Measurements from ENCODE around the gene POLRMT.

DNA sequence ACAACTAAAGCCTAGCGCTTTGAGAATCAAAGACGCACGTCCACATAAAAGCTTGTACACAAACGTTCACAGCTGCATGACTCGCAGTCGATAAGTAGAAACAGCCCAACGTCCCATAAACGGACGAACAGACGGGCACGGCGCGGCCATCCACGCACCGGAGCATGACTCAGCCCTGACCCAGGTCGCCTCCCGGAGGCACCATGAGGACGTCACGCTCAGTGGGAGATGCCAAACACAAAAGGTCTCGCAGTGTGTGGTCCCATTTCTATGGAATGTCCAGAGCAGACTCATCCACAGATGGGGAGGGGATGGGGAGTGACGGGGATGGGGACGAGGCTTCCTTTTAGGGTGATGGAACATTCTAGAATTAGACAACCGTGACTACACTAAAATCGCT lies 9.4 kb downstream of the POLRMT start:
- TF ChIP-seq, protein P1, sequence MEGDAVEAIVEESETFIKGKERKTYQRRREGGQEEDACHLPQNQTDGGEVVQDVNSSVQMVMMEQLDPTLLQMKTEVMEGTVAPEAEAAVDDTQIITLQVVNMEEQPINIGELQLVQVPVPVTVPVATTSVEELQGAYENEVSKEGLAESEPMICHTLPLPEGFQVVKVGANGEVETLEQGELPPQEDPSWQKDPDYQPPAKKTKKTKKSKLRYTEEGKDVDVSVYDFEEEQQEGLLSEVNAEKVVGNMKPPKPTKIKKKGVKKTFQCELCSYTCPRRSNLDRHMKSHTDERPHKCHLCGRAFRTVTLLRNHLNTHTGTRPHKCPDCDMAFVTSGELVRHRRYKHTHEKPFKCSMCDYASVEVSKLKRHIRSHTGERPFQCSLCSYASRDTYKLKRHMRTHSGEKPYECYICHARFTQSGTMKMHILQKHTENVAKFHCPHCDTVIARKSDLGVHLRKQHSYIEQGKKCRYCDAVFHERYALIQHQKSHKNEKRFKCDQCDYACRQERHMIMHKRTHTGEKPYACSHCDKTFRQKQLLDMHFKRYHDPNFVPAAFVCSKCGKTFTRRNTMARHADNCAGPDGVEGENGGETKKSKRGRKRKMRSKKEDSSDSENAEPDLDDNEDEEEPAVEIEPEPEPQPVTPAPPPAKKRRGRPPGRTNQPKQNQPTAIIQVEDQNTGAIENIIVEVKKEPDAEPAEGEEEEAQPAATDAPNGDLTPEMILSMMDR (IDR thresholded peaks at IDR 0.05) = no peak
- TF ChIP-seq POLR2A (IDR thresholded peaks at IDR 0.05) = no peak
- TF ChIP-seq POLR2AphosphoS5 (IDR thresholded peaks at IDR 0.05) = no peak

All from breast epithelium (tissue), 3 donors.